ENCODE data around the gene TMEM131L. TPM values are rescaled to one million over a fixed set of nuclear protein-coding genes. Genes with fewer than 3 reads are reported as not detected.

The TMEM131L gene
- total and polyA plus RNA-seq, 4 donors, result 4.9 to 41.3 (median 12.9) TPM

- Histone ChIP-seq H3K36me3 (ENCODE audit: control insufficient read depth in 4 of 4, insufficient read depth in 3 of 4, low read depth in 1 of 4, low read length in 3 of 4) (no peaks in the 10 kb centered on the region), H3K9ac (ENCODE audit: low read depth in 1 of 2, low read length in 2 of 2) (no peak overlapping the region), H3K27ac (ENCODE audit: low read depth in 1 of 2, low read length in 2 of 2) (no peak overlapping the region), H3K27me3 (ENCODE audit: control insufficient read depth in 4 of 4, insufficient read depth in 4 of 4, low read length in 3 of 4) (no peaks in the 10 kb centered on the region), H3K4me3 (ENCODE audit: low read depth in 1 of 3, low read length in 3 of 3) (no peak overlapping the region), H3K9me3 (ENCODE audit: control insufficient read depth in 4 of 4, low read length in 3 of 4) (no peaks in the 10 kb centered on the region), H3K4me1 (ENCODE audit: control insufficient read depth in 4 of 4, insufficient read depth in 4 of 4, low read length in 3 of 4) (peaks cover 0 to 1% (median 0%) of the 10 kb centered on the region in 4 donors)
- no peak for DNase-seq (ENCODE audit: low spot score)
- TF ChIP-seq RXRA (IDR thresholded peaks at IDR 0.05) (no peak), HNF4G (IDR thresholded peaks at IDR 0.05) (no peak), ATF3 (IDR thresholded peaks at IDR 0.05) (no peak), NR2F2 (IDR thresholded peaks at IDR 0.05) (no peak), EGR1 (IDR thresholded peaks at IDR 0.05; ENCODE audit: low read depth in 2 of 2) (no peak), REST (IDR thresholded peaks at IDR 0.05) (no peak), TAF1 (conservative IDR thresholded peaks at IDR 0.05) (no peak), HNF4A (conservative IDR thresholded peaks at IDR 0.05) (no peak), MAX (IDR thresholded peaks at IDR 0.05) (no peak), ZBTB33 (IDR thresholded peaks at IDR 0.05) (no peak), RAD21 (IDR thresholded peaks at IDR 0.05) (no peak), GABPA (IDR thresholded peaks at IDR 0.05 in 1 of 2, conservative IDR thresholded peaks at IDR 0.05 in 1 of 2) (no peak), YY1 (IDR thresholded peaks at IDR 0.05) (no peak), CTCF (IDR thresholded peaks at IDR 0.05; ENCODE audit: low read depth, low read length, missing input control) (no peak)
- WGBS, result 92% methylated on average over 6 of the region's 6 CpGs
Observed at GRCh38 chr4:153542834-153543233, 76.7 kb downstream of the TMEM131L start.

- Histone ChIP-seq H3K36me3 (ENCODE audit: control insufficient read depth in 4 of 4, insufficient read depth in 3 of 4, low read depth in 1 of 4, low read length in 3 of 4) (no peaks in the 10 kb centered on the region), H3K27ac (ENCODE audit: low read depth in 1 of 2, low read length in 2 of 2) (no peak overlapping the region), H3K4me1 (ENCODE audit: control insufficient read depth in 4 of 4, insufficient read depth in 4 of 4, low read length in 3 of 4) (peaks cover 0 to under 1% (median 0%) of the 10 kb centered on the region in 4 donors), H3K9ac (ENCODE audit: low read depth in 1 of 2, low read length in 2 of 2) (no peak overlapping the region), H3K4me3 (ENCODE audit: low read depth in 1 of 3, low read length in 3 of 3) (no peak overlapping the region), H3K27me3 (ENCODE audit: control insufficient read depth in 4 of 4, insufficient read depth in 4 of 4, low read length in 3 of 4) (no peaks in the 10 kb centered on the region), H3K9me3 (ENCODE audit: control insufficient read depth in 4 of 4, low read length in 3 of 4) (no peaks in the 10 kb centered on the region)
- WGBS, result 70% methylated on average over 6 of the region's 6 CpGs
- no peak for DNase-seq (ENCODE audit: low spot score)
- TF ChIP-seq SP1 (IDR thresholded peaks at IDR 0.05), result no peak
- TF ChIP-seq HNF4G (IDR thresholded peaks at IDR 0.05), result no peak
- TF ChIP-seq YY1 (IDR thresholded peaks at IDR 0.05), result no peak
- no peak for TF ChIP-seq FOXA1 (IDR thresholded peaks at IDR 0.05)
- TF ChIP-seq MAX (IDR thresholded peaks at IDR 0.05), result no peak
- peak in 1 of 2 donors; percentile 10 for TF ChIP-seq HNF4A (conservative IDR thresholded peaks at IDR 0.05)
- no peak for TF ChIP-seq REST (IDR thresholded peaks at IDR 0.05)
- no peak for TF ChIP-seq ZBTB33 (IDR thresholded peaks at IDR 0.05)
- TF ChIP-seq EGR1 (IDR thresholded peaks at IDR 0.05; ENCODE audit: low read depth in 2 of 2), result no peak
Observed at GRCh38 chr4:153543351-153543750, 77.2 kb downstream of the TMEM131L start.
